Tibial nerve (tissue), 4 donors: Measurements from ENCODE around the gene ANO3.

Experiments used
- CTCF ChIP-seq, 5 experiments: fragments of 200-600 bp in 3 of 5; fragments of 450-650 bp in 2 of 5; sonication (generic) in 3 of 5; IDR thresholded peaks; one replicate each; pipeline ENCODE4 v1.5.1; 2016 to 2019; ENCODE audit warnings: antibody characterized with exemption in 5 of 5, mild to moderate bottlenecking in 3 of 5, moderate library complexity in 2 of 5
- EP300 ChIP-seq, 2 donors: sonication (generic); formaldehyde crosslinking; IDR thresholded peaks; one replicate each; pipeline ENCODE4 v1.6.1; 2017; ENCODE audit warnings: antibody characterized with exemption in 2 of 2, mild to moderate bottlenecking in 1 of 2
- POLR2A ChIP-seq, 2 donors: fragments of 450-650 bp; IDR thresholded peaks; one replicate each; pipeline ENCODE4 v1.6.1; 2017; ENCODE audit warnings: antibody characterized with exemption in 2 of 2, mild to moderate bottlenecking in 2 of 2, moderate library complexity in 2 of 2

- TF ChIP-seq CTCF (IDR thresholded peaks at IDR 0.05) (no peak), POLR2A (IDR thresholded peaks at IDR 0.05) (no peak), EP300 (IDR thresholded peaks at IDR 0.05) (no peak)
Measured at GRCh38 chr11:26710489-26710888, 378.6 kb downstream of the ANO3 start.
